Heart left ventricle (tissue), 13 donors: Measurements from ENCODE around the gene ZNF691.

ENCODE experiments used
- CTCF ChIP-seq, 12 donors: fragments of 200-600 bp; sonication (generic) in 4 of 12; IDR thresholded peaks; one replicate each; pipeline versions ENCODE4 v1.5.0 to v1.8.0; 2018 to 2022; ENCODE audit warnings: antibody characterized with exemption in 12 of 12, mild to moderate bottlenecking in 5 of 12
- POLR2A ChIP-seq, 2 donors: fragments of 450-650 bp; IDR thresholded peaks; one replicate each; pipeline ENCODE4 v1.6.1; 2017; ENCODE audit warnings: antibody characterized with exemption in 2 of 2, mild to moderate bottlenecking in 2 of 2, moderate library complexity in 2 of 2
- donor health status: ischemic (EF 13 %, LVEDD 7.1; RV severe dilation, severe dysfunction).
- donor health status: DM: no; HTN: yes; CAD: no.
- donor health status: DM: no; HTN: no; CAD: no.
- donor health status: ischemic (EF 25% LVEDD 6.9; RV normal size, moderate dysfunction).
- donor health status: ischemic (EF 25% LVEDD 5.7; RV mildly dilated, moderate dysfunction).
- donor health status: ischemic (EF 35%, LVEDD 5.7; RV mildly dilated, moderate dysfunction).
- donor health status: nonischemic (EF 11% LVEDD 7.7; RV severe dilation, severe dysfunction).
- donor health status: DM: yes; HTN: yes; CAD: no.
- donor health status: PGD.
- donor health status: ischemic (EF 29% LVEDD 5.4; RV normal size, mild dysfunction).
- donor health status: nonischemic (EF 23%, LVEDD 6.1; RV moderate dilation, normal function).

DNA sequence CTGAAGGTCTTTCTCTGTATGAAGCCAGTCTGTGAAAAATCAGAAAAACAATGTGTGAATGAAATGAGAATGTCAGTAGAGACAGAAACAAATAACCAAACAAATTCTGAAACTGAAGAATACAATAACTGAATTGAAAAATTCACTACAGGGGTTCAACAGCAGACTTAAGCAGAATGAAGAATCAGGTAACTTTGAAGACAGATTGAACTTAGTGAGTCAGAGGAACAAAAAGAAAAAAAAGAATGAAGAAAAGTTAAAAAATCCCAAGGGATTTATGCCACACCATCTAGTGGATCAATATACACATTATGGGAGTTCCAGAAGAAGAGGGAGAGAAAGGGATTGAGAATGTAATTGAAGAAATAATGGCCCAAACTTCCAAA is 14.6 kb downstream of the ZNF691 start:
- TF ChIP-seq CTCF (IDR thresholded peaks at IDR 0.05) (no peak), POLR2A (IDR thresholded peaks at IDR 0.05) (no peak)
